Adrenal gland (tissue), 5 donors: Measurements from ENCODE around the gene EXOC4.

Source experiments
- POLR2A ChIP-seq, 2 donors: fragments of 450-650 bp; IDR thresholded peaks; one replicate each; pipeline ENCODE4 v1.6.1; 2017; ENCODE audit warnings: antibody characterized with exemption in 2 of 2, mild to moderate bottlenecking in 2 of 2, moderate library complexity in 1 of 2
- TF ChIP-seq, protein P1 (sequence below), 6 experiments: fragments of 450-650 bp in 4 of 6; fragments of 200-600 bp in 2 of 6; sonication (generic) in 1 of 6; IDR thresholded peaks; 1 replicate in 5 of 6; 2 replicates in 1 of 6; pipeline versions ENCODE4 v1.5.1 to v1.8.0; 2016 to 2021; ENCODE audit warnings: antibody characterized with exemption in 6 of 6, mild to moderate bottlenecking in 2 of 6, moderate library complexity in 1 of 6
- donor health status: DM: no; HTN: no; CAD: no.

GRCh38 chr7:133290676-133291333, 37.9 kb downstream of the EXOC4 start:
- TF ChIP-seq, protein P1, sequence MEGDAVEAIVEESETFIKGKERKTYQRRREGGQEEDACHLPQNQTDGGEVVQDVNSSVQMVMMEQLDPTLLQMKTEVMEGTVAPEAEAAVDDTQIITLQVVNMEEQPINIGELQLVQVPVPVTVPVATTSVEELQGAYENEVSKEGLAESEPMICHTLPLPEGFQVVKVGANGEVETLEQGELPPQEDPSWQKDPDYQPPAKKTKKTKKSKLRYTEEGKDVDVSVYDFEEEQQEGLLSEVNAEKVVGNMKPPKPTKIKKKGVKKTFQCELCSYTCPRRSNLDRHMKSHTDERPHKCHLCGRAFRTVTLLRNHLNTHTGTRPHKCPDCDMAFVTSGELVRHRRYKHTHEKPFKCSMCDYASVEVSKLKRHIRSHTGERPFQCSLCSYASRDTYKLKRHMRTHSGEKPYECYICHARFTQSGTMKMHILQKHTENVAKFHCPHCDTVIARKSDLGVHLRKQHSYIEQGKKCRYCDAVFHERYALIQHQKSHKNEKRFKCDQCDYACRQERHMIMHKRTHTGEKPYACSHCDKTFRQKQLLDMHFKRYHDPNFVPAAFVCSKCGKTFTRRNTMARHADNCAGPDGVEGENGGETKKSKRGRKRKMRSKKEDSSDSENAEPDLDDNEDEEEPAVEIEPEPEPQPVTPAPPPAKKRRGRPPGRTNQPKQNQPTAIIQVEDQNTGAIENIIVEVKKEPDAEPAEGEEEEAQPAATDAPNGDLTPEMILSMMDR (IDR thresholded peaks at IDR 0.05), result no peak
- no peak for TF ChIP-seq POLR2A (IDR thresholded peaks at IDR 0.05)
